SK-N-SH (cell line): Measurements from ENCODE around the gene NSUN2. TPM values are rescaled to one million over a fixed set of nuclear protein-coding genes. Genes with fewer than 3 reads are reported as not detected.

Experiments used
- CTCF ChIA-PET: fragments of 300-600, 350-600 bp; formaldehyde crosslinking; extraction: SDS; loops from one replicate; lab custom pipeline; 2021; lab: Yijun Ruan, JAX
- POLR2A ChIA-PET: fragments of 350-600 bp; sonication (Branson Sonifier 250); formaldehyde crosslinking; extraction: SDS; loops from one replicate; lab custom pipeline; 2020; ENCODE audit warnings: antibody characterized with exemption, inconsistent platforms; lab: Yijun Ruan, JAX
- DNase-seq: peaks from one replicate; pipeline ENCODE4 v3.0.0; 2012
- H2AFZ ChIP-seq: fragments of 200-600 bp; sonication (generic); 2 replicates; pipeline ENCODE4 v1.8.1; 2016; ENCODE audit warnings: antibody characterized with exemption, mild to moderate bottlenecking, low read depth
- H3F3A ChIP-seq: fragments of 200-600 bp; sonication (generic); replicated peaks from 2 replicates; pipeline ENCODE3; 2016; ENCODE audit warnings: antibody characterized with exemption, mild to moderate bottlenecking; ENCODE audit not compliant: insufficient read depth
- H3K27ac ChIP-seq, 2 experiments: fragments of 200-500 bp in 1 of 2; fragments of 200-600 bp in 1 of 2; sonication (Bioruptor generic) in 1 of 2; sonication (generic), shearing (Covaris generic) in 1 of 2; 2 replicates each; pipeline versions ENCODE4 v1.5.1 to v1.6.1; 2014 to 2016; ENCODE audit warnings: low read depth in 2 of 2, inconsistent platforms in 1 of 2, low read length in 1 of 2, mild to moderate bottlenecking in 1 of 2, mixed read lengths in 1 of 2
- H3K27me3 ChIP-seq: fragments of 200-600 bp; sonication (generic), shearing (Covaris generic); 2 replicates; pipeline ENCODE4 v1.6.1; 2016; ENCODE audit warnings: mixed run types; ENCODE audit not compliant: insufficient read depth
- H3K36me3 ChIP-seq, 2 experiments: fragments of 200-500 bp in 1 of 2; fragments of 200-600 bp in 1 of 2; sonication (Bioruptor generic) in 1 of 2; sonication (generic) in 1 of 2; replicated peaks in 1 of 2; 2 replicates each; pipeline versions ENCODE3 to v1.5.1; 2014 to 2016; ENCODE audit warnings: low read length in 1 of 2, mild to moderate bottlenecking in 1 of 2; ENCODE audit not compliant: insufficient read depth in 2 of 2, control insufficient read depth in 1 of 2
- H3K4me1 ChIP-seq, 2 experiments: fragments of 200-500 bp in 1 of 2; fragments of 200-600 bp in 1 of 2; sonication (Bioruptor generic) in 1 of 2; sonication (generic), shearing (Covaris generic) in 1 of 2; 2 replicates each; pipeline versions ENCODE4 v1.5.1 to v1.6.1; 2014 to 2016; ENCODE audit warnings: low read depth in 1 of 2, low read length in 1 of 2, mixed run types in 1 of 2; ENCODE audit not compliant: insufficient read depth in 2 of 2, control insufficient read depth in 1 of 2
- H3K4me2 ChIP-seq: fragments of 200-600 bp; sonication (generic), shearing (Covaris generic); 2 replicates; pipeline ENCODE4 v1.6.1; 2017; ENCODE audit warnings: mixed run types
- H3K4me3 ChIP-seq, 2 experiments: fragments of 200-500 bp in 1 of 2; fragments of 200-600 bp in 1 of 2; sonication (Bioruptor generic) in 1 of 2; sonication (generic), shearing (Covaris generic) in 1 of 2; 2 replicates each; pipeline versions ENCODE4 v1.5.1 to v1.8.1; 2014 to 2016; ENCODE audit warnings: low read depth in 2 of 2, inconsistent platforms in 1 of 2, low read length in 1 of 2, mild to moderate bottlenecking in 1 of 2, mixed read lengths in 1 of 2, moderate library complexity in 1 of 2
- H3K79me2 ChIP-seq: fragments of 200-600 bp; sonication (generic); 2 replicates; pipeline ENCODE4 v1.8.1; 2017; ENCODE audit warnings: mild to moderate bottlenecking; ENCODE audit not compliant: insufficient read depth
- H3K9ac ChIP-seq: fragments of 200-600 bp; sonication (generic); 2 replicates; pipeline ENCODE4 v1.6.1; 2017; ENCODE audit warnings: mixed run types
- H3K9me2 ChIP-seq: fragments of 200-600 bp; sonication (generic); 2 replicates; pipeline ENCODE4 v1.6.1; 2017; ENCODE audit warnings: mixed run types
- H3K9me3 ChIP-seq: fragments of 200-600 bp; sonication (generic); 2 replicates; pipeline ENCODE4 v1.6.1; 2017; ENCODE audit warnings: mixed run types, mild to moderate bottlenecking, moderate library complexity
- H4K20me1 ChIP-seq: fragments of 200-600 bp; sonication (generic); 2 replicates; pipeline ENCODE4 v1.6.1; 2017; ENCODE audit warnings: mild to moderate bottlenecking, mixed run types; ENCODE audit not compliant: insufficient read depth
- FOXJ3 ChIP-seq: sonication (generic); formaldehyde crosslinking; IDR thresholded peaks from 2 replicates; pipeline ENCODE4 v1.5.1; 2020; ENCODE audit warnings: mild to moderate bottlenecking, missing genetic modification reagents
- FOXM1 ChIP-seq: IDR thresholded peaks from 2 replicates; pipeline ENCODE4 v1.4.0; 2012; ENCODE audit warnings: low read depth, mild to moderate bottlenecking
- GABPA ChIP-seq: IDR thresholded peaks from 2 replicates; pipeline ENCODE4 v1.4.0; 2012; ENCODE audit warnings: low read depth, mild to moderate bottlenecking
- MEF2A ChIP-seq: IDR thresholded peaks from 2 replicates; pipeline ENCODE4 v1.4.0; 2012; ENCODE audit warnings: low read depth, borderline replicate concordance
- RFX5 ChIP-seq: IDR thresholded peaks from 2 replicates; pipeline ENCODE4 v1.6.1; 2012; ENCODE audit warnings: mild to moderate bottlenecking, improper control_type of control experiment, low read length
- SMC3 ChIP-seq: IDR thresholded peaks from 2 replicates; pipeline ENCODE4 v1.6.1; 2012; ENCODE audit warnings: low read depth, low read length, improper control_type of control experiment
- TCF12 ChIP-seq: IDR thresholded peaks from 2 replicates; pipeline ENCODE4 v1.4.0; 2012
- WGBS: methylation state at CpG from one replicate; pipeline ENCODE4 v1.1.6; 2017; ENCODE audit warnings: low lambda C conversion rate; 5-methylcytosine and 5-hydroxymethylcytosine counted together
- polyA plus RNA-seq, 3 experiments: library from polyadenylated mRNA; depleted of rRNA; stranded (reverse); fragments of >200 nt; gene quantifications; 2 replicates each; pipeline ENCODE4 v1.2.3, GENCODE V29; 2012
- TF ChIP-seq, protein P1 (sequence below): IDR thresholded peaks from 2 replicates; pipeline ENCODE4 v1.4.0; 2012; ENCODE audit warnings: low read depth, borderline replicate concordance
- TF ChIP-seq, protein P2 (sequence below): fragments of 200-600 bp; sonication (generic); IDR thresholded peaks from 2 replicates; pipeline ENCODE4 v1.6.1; 2017; ENCODE audit warnings: antibody characterized with exemption, mild to moderate bottlenecking, moderate library complexity
- TF ChIP-seq, protein P3 (sequence below): IDR thresholded peaks from 2 replicates; pipeline ENCODE4 v1.4.0; 2012; ENCODE audit warnings: low read depth

The NSUN2 gene
- polyA plus RNA-seq, 1 of the 3 experiments (the other 2 are of a cell fraction), result 78.9 TPM

DNA sequence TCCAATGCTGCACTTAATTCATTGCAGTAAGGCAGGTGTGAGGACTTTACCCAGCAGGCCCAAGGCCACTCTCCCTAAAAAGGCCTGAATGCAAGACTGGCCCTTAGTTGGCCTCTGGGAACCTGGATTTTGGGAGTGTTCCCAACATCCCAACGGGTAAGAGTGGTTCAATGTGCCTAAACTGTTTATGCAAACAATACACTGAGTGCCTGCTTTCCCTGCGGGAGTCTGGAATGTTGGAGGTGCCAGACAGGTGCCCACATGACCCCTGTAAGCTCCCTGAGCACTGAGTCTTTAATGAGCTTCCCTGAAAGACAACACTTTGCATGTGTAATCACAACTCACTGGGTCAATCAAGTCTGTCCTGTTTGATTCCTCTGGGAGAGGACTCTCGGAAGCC is 37.4 kb downstream of the NSUN2 start:
- Histone ChIP-seq H4K20me1 (no peaks in the 10 kb centered on the region), H3K9me3 (no peaks in the 10 kb centered on the region), H2AFZ (no peak overlapping the region), H3K27me3 (no peaks in the 10 kb centered on the region), H3F3A (peaks cover 5% of the 10 kb centered on the region), H3K79me2 (no peaks in the 10 kb centered on the region), H3K4me3 (no peak overlapping the region), H3K4me1 (no peaks in the 10 kb centered on the region), H3K9ac (no peak overlapping the region), H3K27ac (no peak overlapping the region), H3K36me3 (peaks cover 16 to 46% of the 10 kb centered on the region in 2 experiments), H3K4me2 (no peak overlapping the region), H3K9me2 (no peaks in the 10 kb centered on the region)
- ChIA-PET CTCF (interaction anchor here (1.0 kb wide), 1 partner anchor 150 kb away, joined by 4 read pairs; no protein-coding TSS in a partner anchor), POLR2A (no interaction called here)
- TF ChIP-seq, protein P1, sequence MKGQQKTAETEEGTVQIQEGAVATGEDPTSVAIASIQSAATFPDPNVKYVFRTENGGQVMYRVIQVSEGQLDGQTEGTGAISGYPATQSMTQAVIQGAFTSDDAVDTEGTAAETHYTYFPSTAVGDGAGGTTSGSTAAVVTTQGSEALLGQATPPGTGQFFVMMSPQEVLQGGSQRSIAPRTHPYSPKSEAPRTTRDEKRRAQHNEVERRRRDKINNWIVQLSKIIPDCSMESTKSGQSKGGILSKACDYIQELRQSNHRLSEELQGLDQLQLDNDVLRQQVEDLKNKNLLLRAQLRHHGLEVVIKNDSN, result no peak
- TF ChIP-seq, protein P2, sequence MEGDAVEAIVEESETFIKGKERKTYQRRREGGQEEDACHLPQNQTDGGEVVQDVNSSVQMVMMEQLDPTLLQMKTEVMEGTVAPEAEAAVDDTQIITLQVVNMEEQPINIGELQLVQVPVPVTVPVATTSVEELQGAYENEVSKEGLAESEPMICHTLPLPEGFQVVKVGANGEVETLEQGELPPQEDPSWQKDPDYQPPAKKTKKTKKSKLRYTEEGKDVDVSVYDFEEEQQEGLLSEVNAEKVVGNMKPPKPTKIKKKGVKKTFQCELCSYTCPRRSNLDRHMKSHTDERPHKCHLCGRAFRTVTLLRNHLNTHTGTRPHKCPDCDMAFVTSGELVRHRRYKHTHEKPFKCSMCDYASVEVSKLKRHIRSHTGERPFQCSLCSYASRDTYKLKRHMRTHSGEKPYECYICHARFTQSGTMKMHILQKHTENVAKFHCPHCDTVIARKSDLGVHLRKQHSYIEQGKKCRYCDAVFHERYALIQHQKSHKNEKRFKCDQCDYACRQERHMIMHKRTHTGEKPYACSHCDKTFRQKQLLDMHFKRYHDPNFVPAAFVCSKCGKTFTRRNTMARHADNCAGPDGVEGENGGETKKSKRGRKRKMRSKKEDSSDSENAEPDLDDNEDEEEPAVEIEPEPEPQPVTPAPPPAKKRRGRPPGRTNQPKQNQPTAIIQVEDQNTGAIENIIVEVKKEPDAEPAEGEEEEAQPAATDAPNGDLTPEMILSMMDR, result no peak
- no peak for TF ChIP-seq FOXM1
- TF ChIP-seq GABPA, result no peak
- TF ChIP-seq RFX5, result no peak
- TF ChIP-seq, protein P3, sequence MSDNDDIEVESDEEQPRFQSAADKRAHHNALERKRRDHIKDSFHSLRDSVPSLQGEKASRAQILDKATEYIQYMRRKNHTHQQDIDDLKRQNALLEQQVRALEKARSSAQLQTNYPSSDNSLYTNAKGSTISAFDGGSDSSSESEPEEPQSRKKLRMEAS, result no peak
- no peak for TF ChIP-seq FOXJ3 (CRISPR knock-in tag)
- TF ChIP-seq MEF2A, result no peak
- no peak for DNase-seq
- WGBS, result 74% methylated on average over 3 of the region's 3 CpGs

DNA sequence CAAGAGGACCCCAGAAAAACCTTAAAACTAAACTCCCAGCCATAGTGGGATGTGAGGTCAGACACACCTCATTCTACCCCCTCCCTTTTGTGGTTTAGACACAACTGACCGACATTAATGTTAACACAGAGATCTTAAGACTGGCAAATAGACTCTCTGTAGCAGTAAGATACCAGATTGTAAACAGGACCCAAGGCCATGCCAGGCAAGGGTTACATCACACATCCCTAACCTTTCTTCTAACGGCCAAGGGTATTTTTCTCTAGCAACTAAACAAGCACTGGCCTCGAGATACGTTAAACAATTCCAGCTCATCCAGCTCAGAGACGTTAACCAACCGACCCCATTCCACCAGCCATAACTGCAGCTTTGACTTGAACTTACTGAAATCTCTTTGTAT is 38.8 kb downstream of the NSUN2 start:
- no peak for DNase-seq
- Histone ChIP-seq H3K4me2 (no peak overlapping the region), H3K27me3 (no peaks in the 10 kb centered on the region), H2AFZ (no peak overlapping the region), H3K9me2 (no peaks in the 10 kb centered on the region), H3K4me3 (no peak overlapping the region), H3K79me2 (no peaks in the 10 kb centered on the region), H3K4me1 (no peaks in the 10 kb centered on the region), H3K27ac (no peak overlapping the region), H3K9me3 (no peaks in the 10 kb centered on the region), H3K36me3 (peaks cover 10 to 33% of the 10 kb centered on the region in 2 experiments), H3F3A (peaks cover 5% of the 10 kb centered on the region), H3K9ac (no peak overlapping the region), H4K20me1 (no peaks in the 10 kb centered on the region)
- ChIA-PET CTCF (no interaction called here), POLR2A (no interaction called here)
- no peak for TF ChIP-seq TCF12
- TF ChIP-seq SMC3, result no peak
- TF ChIP-seq, protein P1, result no peak
- 93% methylated on average over 6 of the region's 6 CpGs for WGBS
